Gastroesophageal sphincter (tissue), 3 donors: ENCODE results near the gene ANK3.

Source experiments
- CTCF ChIP-seq, 4 experiments: fragments of 200-600 bp in 2 of 4; fragments of 450-650 bp in 2 of 4; sonication (generic) in 1 of 4; IDR thresholded peaks; one replicate each; pipeline ENCODE4 v1.5.1; 2017 to 2019; ENCODE audit warnings: antibody characterized with exemption in 4 of 4, mild to moderate bottlenecking in 2 of 4, moderate library complexity in 2 of 4
- EP300 ChIP-seq: sonication (generic); formaldehyde crosslinking; IDR thresholded peaks from one replicate; pipeline ENCODE4 v1.6.1; 2017; ENCODE audit warnings: antibody characterized with exemption, mild to moderate bottlenecking
- POLR2A ChIP-seq, 2 donors: fragments of 450-650 bp; IDR thresholded peaks; one replicate each; pipeline ENCODE4 v1.6.1; 2017; ENCODE audit warnings: antibody characterized with exemption in 2 of 2, mild to moderate bottlenecking in 2 of 2, moderate library complexity in 1 of 2

- TF ChIP-seq EP300 (no peak), CTCF (IDR thresholded peaks at IDR 0.05) (no peak), POLR2A (IDR thresholded peaks at IDR 0.05) (no peak)
Measured at GRCh38 chr10:60009710-60010383, 379.8 kb downstream of the ANK3 start.
